SJSA1 (cell line): Measurements from ENCODE around the gene ERICH6. TPM values are rescaled to one million over a fixed set of nuclear protein-coding genes. Genes with fewer than 3 reads are reported as not detected.

ENCODE experiments used
- DNase-seq, 2 experiments: peaks; one replicate each; pipeline ENCODE4 v3.0.0-alpha.2; 2015 to 2020; ENCODE audit warnings: low spot score in 2 of 2, low read depth in 1 of 2
- H3K27ac ChIP-seq: fragments of 250-450 bp; sonication (Bioruptor Pico); 2 replicates; pipeline ENCODE4 v1.5.1; 2020; ENCODE audit warnings: mild to moderate bottlenecking, moderate library complexity
- H3K27me3 ChIP-seq: fragments of 250-450 bp; sonication (Bioruptor Pico); replicated peaks from 2 replicates; pipeline ENCODE4 v1.5.1; 2020; ENCODE audit warnings: mild to moderate bottlenecking, moderate library complexity
- H3K36me3 ChIP-seq: fragments of 250-450 bp; sonication (Bioruptor Pico); 2 replicates; pipeline ENCODE4 v1.5.1; 2020; ENCODE audit warnings: mild to moderate bottlenecking
- H3K4me1 ChIP-seq: fragments of 250-450 bp; sonication (Bioruptor Pico); replicated peaks from 2 replicates; pipeline ENCODE4 v1.6.1; 2021; ENCODE audit warnings: mild to moderate bottlenecking
- H3K4me3 ChIP-seq: fragments of 250-450 bp; sonication (Bioruptor Pico); 2 replicates; pipeline ENCODE4 v1.5.1; 2020; ENCODE audit warnings: mild to moderate bottlenecking
- H3K9me3 ChIP-seq: fragments of 250-450 bp; sonication (Bioruptor Pico); replicated peaks from 2 replicates; pipeline ENCODE4 v1.5.1; 2020; ENCODE audit warnings: mild to moderate bottlenecking
- total RNA-seq: library from RNA; depleted of rRNA; stranded (reverse); fragments of >200 nt; shearing (Covaris generic); gene quantifications from 2 replicates; pipeline ENCODE4 v1.2.3, GENCODE V29; 2014

Gene ERICH6
- total RNA-seq, 1 experiment from 2014 or later, result not detected

GRCh38 chr3:150740733-150741496 is 37.2 kb upstream of the ERICH6 start:
- H3K4me3 ChIP-seq, result no peak overlapping the region
- H3K27me3 ChIP-seq, result no peaks in the 10 kb centered on the region
- no peaks in the 10 kb centered on the region for H3K9me3 ChIP-seq
- H3K4me1 ChIP-seq, result peaks cover 27% of the 10 kb centered on the region
- DNase-seq, result no peak
- H3K36me3 ChIP-seq, result peaks cover 23% of the 10 kb centered on the region
- no peak overlapping the region for H3K27ac ChIP-seq

GRCh38 chr3:150739877-150740645 is 36.3 kb upstream of the ERICH6 start:
- no peaks in the 10 kb centered on the region for H3K9me3 ChIP-seq
- DNase-seq, result no peak
- H3K27me3 ChIP-seq, result no peaks in the 10 kb centered on the region
- H3K4me1 ChIP-seq, result peaks cover 25% of the 10 kb centered on the region
- H3K4me3 ChIP-seq, result no peak overlapping the region
- peaks cover 23% of the 10 kb centered on the region for H3K36me3 ChIP-seq
- H3K27ac ChIP-seq, result no peak overlapping the region

- Histone ChIP-seq H3K27ac (no peak overlapping the region), H3K4me1 (peaks cover 18% of the 10 kb centered on the region), H3K27me3 (no peaks in the 10 kb centered on the region), H3K36me3 (peaks cover 23% of the 10 kb centered on the region), H3K4me3 (no peak overlapping the region), H3K9me3 (no peaks in the 10 kb centered on the region)
- DNase-seq, result no peak
Measured at GRCh38 chr3:150739200-150739863, 35.6 kb upstream of the ERICH6 start.

- no peaks in the 10 kb centered on the region for H3K9me3 ChIP-seq
- peaks cover 12% of the 10 kb centered on the region for H3K4me1 ChIP-seq
- no peaks in the 10 kb centered on the region for H3K27me3 ChIP-seq
- H3K4me3 ChIP-seq, result no peak overlapping the region
- peaks cover 23% of the 10 kb centered on the region for H3K36me3 ChIP-seq
- no peak for DNase-seq
- no peak overlapping the region for H3K27ac ChIP-seq
Measured at GRCh38 chr3:150738688-150739087, 35.0 kb upstream of the ERICH6 start.

- no peak for DNase-seq
- Histone ChIP-seq H3K9me3 (no peaks in the 10 kb centered on the region), H3K27ac (no peak overlapping the region)
Measured at GRCh38 chr3:150737874-150738679, 34.4 kb upstream of the ERICH6 start.

GRCh38 chr3:150736903-150737832 is 33.4 kb upstream of the ERICH6 start:
- DNase-seq, result no peak
- no peak overlapping the region for H3K27ac ChIP-seq

More at GRCh38 chr3:150737874-150738679, 34.4 kb upstream of the ERICH6 start:
- H3K4me3 ChIP-seq, result no peak overlapping the region
- peaks cover 5% of the 10 kb centered on the region for H3K4me1 ChIP-seq
- no peaks in the 10 kb centered on the region for H3K27me3 ChIP-seq
- peaks cover 23% of the 10 kb centered on the region for H3K36me3 ChIP-seq

GRCh38 chr3:150736316-150736719 is 32.6 kb upstream of the ERICH6 start:
- peaks cover 4% of the 10 kb centered on the region; the same call in 1 of the 2 replicates for H3K4me1 ChIP-seq

More at GRCh38 chr3:150736903-150737832, 33.4 kb upstream of the ERICH6 start:
- Histone ChIP-seq H3K9me3 (no peaks in the 10 kb centered on the region), H3K4me1 (peaks cover 4% of the 10 kb centered on the region; the same call in 1 of the 2 replicates), H3K4me3 (no peak overlapping the region), H3K27me3 (no peaks in the 10 kb centered on the region), H3K36me3 (peaks cover 20% of the 10 kb centered on the region)

GRCh38 chr3:150734795-150735119 is 31.0 kb upstream of the ERICH6 start:
- Histone ChIP-seq H3K36me3 (peaks cover 2% of the 10 kb centered on the region; the same call in 1 of the 2 replicates), H3K27ac (no peak overlapping the region), H3K9me3 (no peaks in the 10 kb centered on the region), H3K27me3 (no peaks in the 10 kb centered on the region), H3K4me1 (peaks cover 4% of the 10 kb centered on the region; the same call in 1 of the 2 replicates), H3K4me3 (no peak overlapping the region)
- no peak for DNase-seq

More at GRCh38 chr3:150736316-150736719, 32.6 kb upstream of the ERICH6 start:
- H3K9me3 ChIP-seq, result no peaks in the 10 kb centered on the region
- H3K27me3 ChIP-seq, result no peaks in the 10 kb centered on the region
- peaks cover 14% of the 10 kb centered on the region for H3K36me3 ChIP-seq
- DNase-seq, result no peak
- no peak overlapping the region for H3K27ac ChIP-seq
- H3K4me3 ChIP-seq, result no peak overlapping the region

GRCh38 chr3:150733936-150734794 is 30.4 kb upstream of the ERICH6 start:
- no peak overlapping the region for H3K4me3 ChIP-seq
- no peak overlapping the region for H3K27ac ChIP-seq
- peaks cover 4% of the 10 kb centered on the region; the same call in 1 of the 2 replicates for H3K4me1 ChIP-seq
- no peaks in the 10 kb centered on the region for H3K9me3 ChIP-seq
- H3K36me3 ChIP-seq, result no peaks in the 10 kb centered on the region
- H3K27me3 ChIP-seq, result no peaks in the 10 kb centered on the region
- DNase-seq, result no peak

GRCh38 chr3:150733373-150733935 is 29.7 kb upstream of the ERICH6 start:
- Histone ChIP-seq H3K36me3 (no peaks in the 10 kb centered on the region), H3K27me3 (no peaks in the 10 kb centered on the region), H3K4me3 (no peak overlapping the region), H3K27ac (no peak overlapping the region), H3K9me3 (no peaks in the 10 kb centered on the region), H3K4me1 (peaks cover 4% of the 10 kb centered on the region)
- no peak for DNase-seq

GRCh38 chr3:150729682-150730360 is 26.1 kb upstream of the ERICH6 start:
- no peak for DNase-seq
- Histone ChIP-seq H3K4me3 (no peak overlapping the region), H3K4me1 (peaks cover 7% of the 10 kb centered on the region), H3K9me3 (no peaks in the 10 kb centered on the region), H3K36me3 (no peaks in the 10 kb centered on the region), H3K27ac (no peak overlapping the region), H3K27me3 (no peaks in the 10 kb centered on the region)
